Activated B cell treated with CpG ODN at 0.5 μM for 24 hours (primary cell): ENCODE measurements around the gene RCN1. TPM values are rescaled to one million over a fixed set of nuclear protein-coding genes. Genes with fewer than 3 reads are reported as not detected.

Experiments
- ATAC-seq: fragments of 200-7000 bp; cut with Tn5 transposase; one replicate; pipeline ENCODE4 v1.10.0; 2021; ENCODE audit warnings: low read depth, mild to moderate bottlenecking, moderate library complexity
- CTCF ChIA-PET: fragments of 350-600 bp; sonication (Branson Sonifier 250); formaldehyde crosslinking; loops from one replicate; lab custom pipeline; 2021; ENCODE audit warnings: antibody characterized with exemption; lab: Charles Lee
- POLR2A ChIA-PET: fragments of 350-600 bp; sonication (Branson Sonifier 250); formaldehyde crosslinking; loops from one replicate; lab custom pipeline; 2021; ENCODE audit warnings: antibody characterized with exemption; lab: Charles Lee
- DNase-seq: peaks from one replicate; pipeline ENCODE4 v3.0.0; 2022
- H3K27ac Mint-ChIP-seq: one replicate; pipeline ENCODE4 v1.8.0; 2020; ENCODE audit warnings: mixed read lengths
- H3K27me3 Mint-ChIP-seq: one replicate; pipeline ENCODE4 v1.8.0; 2021; ENCODE audit warnings: mixed read lengths
- H3K36me3 Mint-ChIP-seq: one replicate; pipeline ENCODE4 v1.8.0; 2021; ENCODE audit warnings: low read depth, mixed read lengths
- H3K4me1 Mint-ChIP-seq: one replicate; pipeline ENCODE4 v1.8.0; 2021; ENCODE audit warnings: mixed read lengths
- H3K4me3 Mint-ChIP-seq: one replicate; pipeline ENCODE4 v1.8.0; 2020; ENCODE audit warnings: mild to moderate bottlenecking, mixed read lengths
- H3K9me3 Mint-ChIP-seq: one replicate; pipeline ENCODE4 v1.8.0; 2020; ENCODE audit warnings: mixed read lengths
- CTCF ChIP-seq: fragments of 200-600 bp; IDR thresholded peaks from one replicate; pipeline ENCODE4 v1.8.0; 2022; ENCODE audit warnings: antibody characterized with exemption, mild to moderate bottlenecking
- intact Hi-C: fragments of 100-400 bp; cut with micrococcal nuclease; formaldehyde crosslinking; loops from one replicate; pipeline ENCODE4 v1.15.1; 2024
- total RNA-seq: library from RNA; stranded (reverse); gene quantifications from 2 replicates; pipeline ENCODE4 v1.2.3, GENCODE V29; 2022

The RCN1 gene
- total RNA-seq, 1 donor from 2014 or later, result 15.8 TPM

- no peak for TF ChIP-seq CTCF
- H3K27ac Mint-ChIP-seq, result no peak overlapping the region
- H3K4me1 Mint-ChIP-seq, result no peaks in the 10 kb centered on the region
- H3K4me3 Mint-ChIP-seq, result no peak overlapping the region
- DNase-seq, result no peak
- ChIA-PET CTCF (no interaction called here), POLR2A (no interaction called here)
- intact Hi-C loops, result no loop called here
- no peaks in the 10 kb centered on the region for H3K9me3 Mint-ChIP-seq
- H3K36me3 Mint-ChIP-seq, result no peaks in the 10 kb centered on the region
- H3K27me3 Mint-ChIP-seq, result peaks cover 5% of the 10 kb centered on the region
- no peak for ATAC-seq
Measured at GRCh38 chr11:32137869-32138268, 47.0 kb downstream of the RCN1 start.

GRCh38 chr11:32138902-32139301, 48.0 kb downstream of the RCN1 start:
- no peak for DNase-seq
- no peak overlapping the region for H3K4me3 Mint-ChIP-seq
- POLR2A ChIA-PET, result no interaction called here
- H3K9me3 Mint-ChIP-seq, result no peaks in the 10 kb centered on the region
- CTCF ChIA-PET, result no interaction called here
- no peaks in the 10 kb centered on the region for H3K4me1 Mint-ChIP-seq
- TF ChIP-seq CTCF, result no peak
- no peaks in the 10 kb centered on the region for H3K36me3 Mint-ChIP-seq
- H3K27ac Mint-ChIP-seq, result no peak overlapping the region
- intact Hi-C loops, result no loop called here
- H3K27me3 Mint-ChIP-seq, result peaks cover 2% of the 10 kb centered on the region
- ATAC-seq, result no peak

- H3K9me3 Mint-ChIP-seq, result no peaks in the 10 kb centered on the region
- peaks cover 2% of the 10 kb centered on the region for H3K27me3 Mint-ChIP-seq
- POLR2A ChIA-PET, result no interaction called here
- no peak overlapping the region for H3K27ac Mint-ChIP-seq
- DNase-seq, result no peak
- ATAC-seq, result no peak
- CTCF ChIA-PET, result no interaction called here
- no peaks in the 10 kb centered on the region for H3K36me3 Mint-ChIP-seq
- intact Hi-C loops, result no loop called here
- TF ChIP-seq CTCF, result no peak
- no peak overlapping the region for H3K4me3 Mint-ChIP-seq
- no peaks in the 10 kb centered on the region for H3K4me1 Mint-ChIP-seq
Measured at GRCh38 chr11:32139896-32140520, 49.1 kb downstream of the RCN1 start.

- ChIA-PET CTCF (no interaction called here), POLR2A (no interaction called here)
- peaks cover 2% of the 10 kb centered on the region for H3K27me3 Mint-ChIP-seq
- no peak for ATAC-seq
- no peak for DNase-seq
- H3K4me3 Mint-ChIP-seq, result no peak overlapping the region
- no peaks in the 10 kb centered on the region for H3K4me1 Mint-ChIP-seq
- no peaks in the 10 kb centered on the region for H3K9me3 Mint-ChIP-seq
- intact Hi-C loops, result no loop called here
- TF ChIP-seq CTCF, result no peak
- H3K36me3 Mint-ChIP-seq, result no peaks in the 10 kb centered on the region
- H3K27ac Mint-ChIP-seq, result no peak overlapping the region
Measured at GRCh38 chr11:32141745-32142546, 51.1 kb downstream of the RCN1 start.

GRCh38 chr11:32143378-32143777, 52.5 kb downstream of the RCN1 start:
- TF ChIP-seq CTCF, result no peak
- intact Hi-C loops, result no loop called here
- no peaks in the 10 kb centered on the region for H3K9me3 Mint-ChIP-seq
- H3K4me3 Mint-ChIP-seq, result no peak overlapping the region
- POLR2A ChIA-PET, result no interaction called here
- no peaks in the 10 kb centered on the region for H3K4me1 Mint-ChIP-seq
- DNase-seq (no peak), ATAC-seq (no peak)
- H3K36me3 Mint-ChIP-seq, result no peaks in the 10 kb centered on the region
- no peak overlapping the region for H3K27ac Mint-ChIP-seq
- CTCF ChIA-PET, result no interaction called here
- H3K27me3 Mint-ChIP-seq, result peaks cover 6% of the 10 kb centered on the region
